ENCODE results near the gene KRTAP10-9.
"Not testable (repeated sequence)": the region's sequence is repeated elsewhere in the genome, so short reads cannot be mapped to it uniquely, and the experiment has no call there.

KRTAP10-9 gene

DNA sequence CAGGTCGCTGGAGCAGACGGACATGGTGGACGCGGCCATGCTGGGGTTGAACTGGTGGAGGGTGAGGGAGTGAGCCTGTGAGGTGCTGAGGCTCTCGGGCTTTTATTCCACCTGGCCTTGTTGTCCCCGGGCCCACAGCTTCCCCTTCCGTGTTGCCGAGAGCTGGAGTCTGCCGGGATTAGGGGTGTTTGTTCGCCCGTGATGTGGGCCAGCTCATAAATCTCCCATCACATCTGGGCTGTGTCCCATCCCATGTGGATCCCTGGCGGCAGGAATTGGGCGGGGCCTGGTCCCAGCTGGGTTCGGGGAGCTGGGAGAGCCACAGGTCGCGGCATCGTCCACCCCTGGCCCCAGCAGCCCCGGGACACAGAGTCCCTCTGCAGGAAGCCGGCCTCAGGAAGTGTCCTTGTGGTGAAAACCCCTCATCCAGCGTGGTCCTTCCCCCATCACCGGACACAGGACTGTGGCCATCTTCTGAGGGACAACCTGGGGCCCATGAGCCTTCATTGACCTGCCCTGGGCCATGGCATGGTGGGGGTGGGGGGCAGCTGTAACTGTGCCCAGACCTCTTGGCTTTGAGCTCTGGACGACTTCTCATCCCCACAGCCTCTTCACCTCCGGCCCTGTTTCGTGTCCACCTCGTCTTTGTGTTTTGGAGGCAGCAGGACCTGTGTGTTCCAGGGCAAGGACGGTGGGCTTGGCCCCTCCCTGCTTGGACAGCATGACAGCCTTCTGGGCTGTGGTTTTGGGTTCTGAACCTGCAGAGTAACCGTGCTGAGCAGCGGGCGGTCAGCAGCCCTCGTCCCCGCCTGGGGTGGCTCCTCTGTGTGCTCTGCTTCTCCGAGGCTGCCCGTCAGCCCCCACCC lies 34.2 kb upstream of the KRTAP10-9 start, which contains the start of gene KRTAP10-6:
KRTAP10-6 (minus strand) TSS at position 60 of the 866 bp plus-strand sequence; CDS start at position 39, 21 bp downstream.
- no peak for DNase-seq
- no peak for TF ChIP-seq GATA1 (IDR thresholded peaks at IDR 0.05; ENCODE audit: low read depth, low read length)
- TF ChIP-seq POLR2A (IDR thresholded peaks at IDR 0.05; ENCODE audit: low read length), result no peak

DNA sequence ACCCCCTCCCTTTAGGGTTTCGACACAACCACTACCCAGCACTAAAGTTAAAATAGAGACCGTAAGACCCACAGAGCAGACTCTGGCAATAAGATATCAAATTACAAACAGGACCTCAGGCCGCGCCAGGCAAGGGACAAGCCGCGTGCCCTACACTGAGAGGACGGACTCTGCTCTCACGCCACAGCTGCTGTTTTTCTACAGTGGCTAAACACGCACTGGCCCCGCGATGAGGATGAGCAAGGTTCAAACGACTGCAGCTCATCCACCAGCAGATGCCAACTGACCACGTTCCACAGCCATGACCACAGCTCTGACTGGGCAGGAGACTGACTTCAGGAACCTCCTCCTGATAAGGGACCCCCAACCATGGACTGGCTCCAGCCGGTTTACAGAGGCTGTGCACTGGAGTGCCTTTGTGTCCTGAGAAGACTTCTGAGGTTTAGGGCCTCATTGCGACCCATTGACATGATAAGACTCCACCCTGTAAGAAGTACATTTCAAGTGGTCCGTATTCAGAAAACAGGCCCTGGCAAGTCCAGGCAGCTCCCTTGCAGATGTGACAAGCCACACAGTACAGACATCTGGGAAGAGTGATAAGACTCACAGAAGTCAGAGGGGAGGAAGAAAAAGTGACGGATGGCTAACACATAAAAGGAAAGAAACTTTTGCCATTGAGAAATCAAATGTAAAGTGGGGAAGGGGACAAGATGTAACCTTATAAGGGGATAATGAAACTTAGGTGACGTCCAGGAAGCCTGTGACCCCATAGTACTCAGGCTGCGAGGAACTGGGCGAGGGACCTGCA lies 33.1 kb upstream of the KRTAP10-9 start:
- DNase-seq, result peak; percentile 86 to 92
- TF ChIP-seq GATA1 (IDR thresholded peaks at IDR 0.05; ENCODE audit: low read depth, low read length), result no peak
- peak; percentile 35 for TF ChIP-seq POLR2A (IDR thresholded peaks at IDR 0.05; ENCODE audit: low read length)

DNA sequence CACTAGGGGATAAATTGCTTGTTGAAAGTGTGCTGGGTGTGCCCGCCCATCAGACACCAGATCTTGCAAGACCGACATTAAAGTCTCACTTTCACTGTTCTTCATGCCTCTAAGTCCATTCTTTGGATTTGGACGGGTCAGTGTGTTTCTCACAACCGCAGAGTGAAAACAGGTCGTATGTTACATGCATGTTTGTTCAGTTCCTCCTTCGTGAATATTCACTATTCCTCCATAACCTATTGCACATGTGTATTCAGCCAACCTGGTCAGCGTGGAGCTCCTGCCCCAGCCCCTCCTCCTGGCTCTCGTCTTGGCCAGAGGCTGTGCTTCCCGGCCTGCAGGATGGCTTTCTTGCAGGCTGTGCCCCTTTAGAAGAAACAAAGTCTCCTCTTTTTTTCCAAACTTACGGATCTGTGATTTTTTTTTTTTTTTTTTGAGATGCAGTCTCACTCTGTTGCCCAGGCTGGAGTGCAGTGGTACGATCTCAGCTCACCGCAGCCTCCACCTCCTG lies 32.4 kb upstream of the KRTAP10-9 start:
- peak; percentile 75 to 80 for DNase-seq
- TF ChIP-seq POLR2A (IDR thresholded peaks at IDR 0.05; ENCODE audit: low read length) (no peak), GATA1 (IDR thresholded peaks at IDR 0.05; ENCODE audit: low read depth, low read length) (no peak)

DNA sequence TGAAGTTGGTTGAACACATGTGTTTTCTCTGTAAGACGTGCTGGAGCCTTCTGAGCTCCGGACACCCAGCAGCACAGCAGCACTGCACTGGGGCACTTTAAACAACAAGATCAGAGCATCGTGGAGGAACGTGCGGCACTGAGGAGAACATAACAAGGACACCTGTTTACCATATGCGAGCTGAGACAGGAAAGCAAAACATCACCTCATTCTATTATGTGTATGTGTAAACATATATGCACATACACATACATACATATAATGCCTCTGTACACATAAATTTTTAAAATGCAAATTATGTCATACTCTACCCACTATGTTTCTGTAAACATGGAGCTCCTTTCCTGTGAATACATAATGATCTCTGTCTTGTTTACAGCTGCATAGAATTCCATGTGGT lies 31.4 kb upstream of the KRTAP10-9 start:
- TF ChIP-seq POLR2A (IDR thresholded peaks at IDR 0.05; ENCODE audit: low read length) (no peak), GATA1 (IDR thresholded peaks at IDR 0.05; ENCODE audit: low read depth, low read length) (no peak)

DNA sequence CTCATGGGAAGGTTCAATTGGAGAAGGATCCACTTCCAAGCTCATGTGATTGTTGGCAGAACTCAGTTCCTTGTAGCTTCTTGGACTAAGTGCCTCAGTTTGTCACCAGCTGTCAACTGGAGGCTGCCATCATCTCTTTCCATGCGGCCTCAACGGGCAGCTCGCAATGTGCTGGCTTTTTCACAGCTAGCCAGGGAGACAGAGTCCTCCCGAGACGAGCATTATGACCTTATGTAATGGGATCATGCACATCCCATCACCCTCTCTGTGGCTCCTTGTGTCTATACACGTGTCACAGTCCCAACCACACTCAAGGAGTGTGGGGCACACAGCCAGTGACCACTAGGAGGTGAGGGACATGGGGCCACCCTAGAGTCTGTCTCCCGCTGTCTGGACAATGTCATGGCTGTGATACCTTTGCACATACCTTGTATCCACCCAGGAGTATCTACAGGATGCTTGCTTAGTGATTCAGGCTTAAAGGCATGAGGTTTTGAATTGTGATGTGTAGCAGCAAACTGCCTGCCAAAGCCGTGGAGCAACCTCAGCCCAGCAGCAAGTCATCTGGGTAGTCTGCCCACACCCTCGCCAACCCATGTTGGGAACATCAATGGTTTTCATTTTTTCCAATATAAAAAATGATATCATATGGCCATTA lies 30.7 kb upstream of the KRTAP10-9 start:
- TF ChIP-seq GATA1 (IDR thresholded peaks at IDR 0.05; ENCODE audit: low read depth, low read length) (no peak), POLR2A (IDR thresholded peaks at IDR 0.05; ENCODE audit: low read length) (no peak)
- no peak for DNase-seq

More for the DNA sequence above, 31.4 kb upstream of the KRTAP10-9 start:
- no peak for DNase-seq

DNA sequence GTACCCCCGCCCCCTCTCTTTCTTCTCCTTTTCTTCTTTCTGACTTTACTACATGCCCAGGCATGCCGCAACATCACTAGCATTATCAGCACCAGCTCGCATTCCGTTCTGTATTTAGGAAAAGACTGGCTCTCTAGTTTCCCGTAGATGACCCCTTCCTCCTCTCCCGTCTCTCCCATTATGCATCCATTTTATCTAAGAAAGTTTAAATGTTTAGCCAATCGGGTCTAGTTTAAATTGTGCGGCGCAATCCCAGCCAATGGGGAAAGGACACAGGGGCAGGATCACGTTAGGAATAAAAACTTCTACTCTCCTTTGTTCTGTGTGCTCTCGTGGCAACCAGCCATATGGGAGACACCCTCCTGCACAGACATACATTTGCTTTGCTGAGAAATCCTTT lies 28.8 kb upstream of the KRTAP10-9 start:
- no peak for TF ChIP-seq GATA1 (IDR thresholded peaks at IDR 0.05; ENCODE audit: low read depth, low read length)
- no peak for TF ChIP-seq POLR2A (IDR thresholded peaks at IDR 0.05; ENCODE audit: low read length)

DNA sequence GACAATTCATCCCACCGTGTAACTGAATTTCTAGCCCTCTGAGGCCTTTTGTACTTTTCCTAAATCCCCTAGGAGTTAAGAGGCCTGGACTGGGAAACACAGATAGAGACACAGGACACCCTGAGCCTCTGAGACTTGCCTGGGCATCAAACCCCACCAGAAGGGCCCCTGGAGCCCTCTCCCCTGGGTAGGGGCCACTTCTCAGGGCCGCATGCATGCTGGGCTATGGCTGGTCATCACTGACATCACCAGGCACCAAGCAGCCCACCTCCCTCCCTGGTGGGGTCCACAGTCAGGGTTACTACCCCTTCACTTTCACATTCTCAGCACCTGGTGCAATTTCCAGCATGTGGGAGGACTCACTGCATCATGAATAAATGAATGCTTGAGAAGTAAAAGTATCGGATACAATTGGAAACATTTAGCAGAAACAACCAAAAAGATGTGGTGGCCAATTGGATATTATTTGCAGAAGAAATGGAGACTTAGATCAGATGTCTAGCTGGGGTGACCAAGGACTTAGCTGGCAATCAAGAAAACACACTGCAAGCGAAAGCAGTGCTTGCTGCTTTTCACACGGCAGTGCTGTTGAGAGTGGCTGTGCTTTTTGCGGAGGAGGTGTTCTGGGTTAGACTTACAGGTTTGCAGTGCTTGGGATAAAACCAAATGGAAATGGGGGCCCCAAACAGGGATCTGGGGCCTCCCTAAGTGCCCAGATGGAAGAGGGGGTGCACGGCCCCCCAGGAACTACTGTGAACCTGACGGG lies 27.4 kb upstream of the KRTAP10-9 start:
- no peak for DNase-seq
- TF ChIP-seq POLR2A (IDR thresholded peaks at IDR 0.05; ENCODE audit: low read length) (no peak), GATA1 (IDR thresholded peaks at IDR 0.05; ENCODE audit: low read depth, low read length) (no peak)

More for the DNA sequence above, 28.8 kb upstream of the KRTAP10-9 start:
- no peak for DNase-seq

DNA sequence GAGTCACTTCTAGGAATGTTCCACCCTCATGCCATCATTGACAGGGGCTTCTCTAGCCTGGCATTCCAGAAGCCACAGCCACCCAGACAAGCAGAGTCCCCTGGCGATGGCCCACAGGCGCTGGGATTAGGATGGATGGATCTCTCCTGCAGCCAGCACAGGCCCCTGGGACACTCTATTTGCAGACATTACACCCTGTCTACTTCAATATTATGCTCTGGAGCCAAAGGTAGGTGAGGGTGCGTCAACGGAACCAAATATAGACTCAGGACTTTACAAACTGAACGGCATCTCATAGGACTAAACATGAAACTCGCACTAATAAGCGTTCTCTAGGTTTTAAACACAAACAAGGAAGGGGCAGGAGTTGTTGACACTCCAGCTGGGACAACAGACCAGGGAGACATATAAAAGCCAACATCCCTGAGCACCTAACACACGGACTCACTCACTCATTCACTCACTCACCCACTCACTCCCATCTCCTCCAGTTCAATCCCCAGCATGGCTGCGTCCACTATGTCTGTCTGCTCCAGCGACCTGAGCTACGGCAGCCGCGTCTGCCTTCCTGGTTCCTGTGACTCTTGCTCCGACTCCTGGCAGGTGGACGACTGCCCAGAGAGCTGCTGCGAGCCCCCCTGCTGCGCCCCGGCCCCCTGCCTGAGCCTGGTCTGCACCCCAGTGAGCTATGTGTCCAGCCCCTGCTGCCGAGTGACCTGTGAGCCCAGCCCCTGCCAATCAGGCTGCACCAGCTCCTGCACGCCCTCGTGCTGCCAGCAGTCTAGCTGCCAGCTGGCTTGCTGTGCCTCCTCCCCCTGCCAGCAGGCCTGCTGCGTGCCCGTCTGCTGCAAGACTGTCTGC lies 26.5 kb upstream of the KRTAP10-9 start, which contains the start of gene KRTAP10-7:
KRTAP10-7 (plus strand) TSS at position 480 of the 861 bp plus-strand sequence; CDS start at position 505, 25 bp downstream.
- not testable (repeated sequence) for DNase-seq

DNA sequence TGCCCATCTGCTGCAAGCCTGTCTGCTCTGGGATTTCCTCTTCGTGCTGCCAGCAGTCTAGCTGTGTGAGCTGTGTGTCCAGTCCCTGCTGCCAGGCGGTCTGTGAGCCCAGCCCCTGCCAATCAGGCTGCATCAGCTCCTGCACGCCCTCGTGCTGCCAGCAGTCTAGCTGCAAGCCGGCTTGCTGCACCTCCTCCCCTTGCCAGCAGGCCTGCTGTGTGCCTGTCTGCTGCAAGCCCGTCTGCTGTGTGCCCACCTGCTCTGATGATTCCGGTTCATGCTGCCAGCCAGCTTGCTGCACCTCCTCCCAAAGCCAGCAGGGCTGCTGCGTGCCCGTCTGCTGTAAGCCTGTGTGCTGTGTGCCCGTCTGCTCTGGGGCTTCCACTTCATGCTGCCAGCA lies 25.8 kb upstream of the KRTAP10-9 start:
- DNase-seq, result not testable (repeated sequence)

DNA sequence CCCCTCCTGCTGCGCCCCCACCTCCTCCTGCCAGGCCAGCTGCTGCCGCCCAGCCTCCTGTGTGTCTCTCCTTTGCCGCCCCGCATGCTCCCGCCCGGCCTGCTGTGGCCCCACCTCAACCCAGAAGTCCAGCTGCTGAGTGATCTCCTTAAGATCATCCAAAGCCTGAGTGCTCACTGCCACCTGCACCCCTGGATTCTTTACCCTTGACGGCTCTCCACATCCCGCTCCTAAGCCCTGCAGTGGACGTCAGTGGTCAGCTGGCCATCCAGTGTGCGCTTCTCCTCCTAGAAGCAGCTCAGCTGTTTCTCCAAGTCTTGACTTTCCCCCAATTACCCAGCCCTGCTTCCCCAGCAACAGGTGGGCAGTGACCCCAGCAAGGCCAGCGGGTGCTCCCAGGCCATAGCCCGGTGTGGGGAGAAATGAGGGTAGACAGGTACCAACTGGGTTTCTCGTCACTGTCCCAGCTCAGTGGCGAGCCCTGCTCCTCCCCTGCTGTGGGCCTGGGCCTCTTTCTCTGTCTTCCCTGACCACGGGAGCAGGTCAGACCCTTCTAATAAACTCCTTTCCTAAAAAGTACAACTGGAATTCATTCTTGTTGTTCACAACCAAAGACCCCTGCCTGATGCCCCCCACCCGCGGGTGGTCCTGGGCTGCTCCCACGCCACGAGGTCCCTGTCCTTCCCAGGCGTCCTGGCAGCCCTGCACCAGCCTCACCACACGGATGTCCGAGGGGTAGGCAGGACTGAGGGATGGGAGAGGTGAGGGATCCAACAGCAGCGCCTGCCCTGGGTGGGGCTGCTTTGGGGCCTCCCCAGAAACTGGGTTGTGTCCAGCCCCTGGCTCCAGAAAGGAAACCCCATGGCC lies 25.1 kb upstream of the KRTAP10-9 start:
- TF ChIP-seq POLR2A (IDR thresholded peaks at IDR 0.05; ENCODE audit: low read length) (no peak), GATA1 (IDR thresholded peaks at IDR 0.05; ENCODE audit: low read depth, low read length) (no peak)

DNA sequence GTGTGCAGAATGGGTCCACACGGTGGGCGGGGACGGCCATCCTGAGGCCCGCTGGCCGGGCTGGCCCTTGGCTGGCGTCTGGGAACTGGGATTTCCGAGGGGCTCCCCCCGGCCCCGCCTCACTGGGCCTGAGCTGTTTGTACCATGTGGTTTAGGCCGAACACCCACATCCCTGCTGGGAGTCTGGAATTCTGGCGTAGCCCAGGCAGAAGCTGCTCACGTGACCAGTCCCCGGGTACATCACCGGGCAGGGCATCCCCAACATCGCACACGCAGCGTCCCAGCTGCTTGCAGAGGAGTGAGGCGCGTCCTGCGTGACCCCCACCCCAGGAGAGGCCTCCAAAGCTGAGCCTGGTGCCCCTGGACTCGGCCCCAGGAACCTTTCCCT lies 24.4 kb upstream of the KRTAP10-9 start:
- no peak for DNase-seq
- TF ChIP-seq GATA1 (IDR thresholded peaks at IDR 0.05; ENCODE audit: low read depth, low read length), result no peak
- no peak for TF ChIP-seq POLR2A (IDR thresholded peaks at IDR 0.05; ENCODE audit: low read length)

More for the DNA sequence above, 25.1 kb upstream of the KRTAP10-9 start:
- no peak for DNase-seq
